ENCODE data around the gene LY6G6C. TPM values are rescaled to one million over a fixed set of nuclear protein-coding genes. Genes with fewer than 3 reads are reported as not detected.

Gene LY6G6C
- total and polyA plus RNA-seq, 2 of the 13 experiments (the other 11 are each of a cell fraction or from before 2014, with no cell fraction given): 0.15 TPM; not detected in 1

DNA sequence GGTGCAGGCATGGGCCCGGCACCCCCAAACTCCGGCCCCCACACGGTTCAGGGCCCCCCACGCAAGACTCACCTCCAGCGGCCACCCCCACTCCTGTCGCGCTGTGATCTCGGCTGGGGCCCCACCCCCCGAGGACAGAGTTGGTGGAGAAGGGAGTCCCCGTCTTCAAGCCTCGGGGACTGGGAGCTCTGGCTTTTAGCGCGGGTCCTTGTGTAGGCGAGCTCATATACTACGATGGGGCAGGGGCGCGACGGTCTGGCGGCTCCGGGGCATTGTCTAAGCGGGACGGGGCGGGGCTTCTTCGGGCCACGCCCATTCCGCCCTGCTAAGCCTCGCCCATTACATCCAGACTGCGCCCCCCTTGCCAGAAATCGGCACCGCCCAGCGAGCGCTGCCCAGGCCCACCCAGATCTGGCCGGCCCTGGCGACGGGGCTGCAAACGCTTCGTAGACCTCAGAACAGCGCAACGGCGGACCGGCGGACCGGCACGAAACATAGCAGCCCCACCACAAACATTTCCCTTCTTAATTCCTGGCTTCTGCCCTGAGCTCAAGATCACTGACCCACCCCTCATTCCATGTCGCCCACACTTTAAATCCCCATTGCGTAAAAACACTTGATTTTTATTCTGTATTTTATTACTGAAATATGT is 8.6 kb upstream of the LY6G6C start:
- peaks cover 24 to 42% of the 10 kb centered on the region in 2 experiments for H3K36me3 ChIP-seq (replicated peaks in 1 of 2; ENCODE audit: control insufficient read depth in 1 of 2, insufficient read depth in 2 of 2, low read length in 2 of 2)
- DNase-seq (ENCODE audit: low spot score): peak; percentile 36
- no peaks in the 10 kb centered on the region; a peak in 1 of 5 replicates for H3K27me3 ChIP-seq (ENCODE audit: control insufficient read depth in 1 of 2, insufficient read depth in 2 of 2, low read length in 2 of 2)
- H3K79me2 ChIP-seq (ENCODE audit: insufficient read depth, low read length): peaks cover 21% of the 10 kb centered on the region
- no peak overlapping the region for H2AFZ ChIP-seq (ENCODE audit: low read length)
- H3K9me3 ChIP-seq (ENCODE audit: low read length): no peaks in the 10 kb centered on the region
- peaks cover 57% of the 10 kb centered on the region for H3K4me1 ChIP-seq (ENCODE audit: insufficient read depth, low read length)
- intact Hi-C loops (cut with micrococcal nuclease; ENCODE audit: unreplicated experiment): loop anchor here (1.0 kb wide), 2 partner anchors 7 to 39 kb away; no protein-coding TSS in a partner anchor
- H4K20me1 ChIP-seq (ENCODE audit: insufficient read depth, low read length): peaks cover 33% of the 10 kb centered on the region; the same call in 1 of the 2 replicates
- no TSS peak for BruUV-seq (replicated peaks)
- in situ Hi-C loops (cut with HindIII; ENCODE audit: extremely low pct_ligation_motif_present, low pct_unique_long_range_greater_than_20kb): loop anchor here (5.0 kb wide), 1 partner anchor 37 kb away; no protein-coding TSS in a partner anchor
- H3K4me2 ChIP-seq (ENCODE audit: low read depth, low read length): peak overlapping the region; percentile 86
- H3K27ac ChIP-seq (ENCODE audit: extremely low read length, insufficient read depth, low read length): peak overlapping the region; percentile 72
- FAIRE-seq: no peak
- POLR2A ChIA-PET: interaction anchor here (0.6 to 11.3 kb wide), 31 partner anchors 9 to 222 kb away, joined by 3 to 279 read pairs (median 5); partner anchors contain the start of genes ABHD16A, BAG6, C6orf47 and CLIC1
- WGBS (ENCODE audit: low lambda C conversion rate): 72% methylated on average over 22 of the region's 46 CpGs
- peak overlapping the region; percentile 65 for H3K9ac ChIP-seq (ENCODE audit: insufficient read depth, low read depth, low read length)
- CTCF ChIA-PET (ENCODE audit: low intra/inter-chr PET ratio, low total read pairs): interaction anchor here (0.8 to 4.2 kb wide), 5 partner anchors 9 to 100 kb away, joined by 4 to 74 read pairs (median 4); partner anchors contain the start of gene MSH5
- ATAC-seq: peak; percentile 20
- peak overlapping the region; percentile 60 to 79 (median 72) for H3K4me3 ChIP-seq (replicated peaks in 1 of 3; ENCODE audit: insufficient read depth in 1 of 3, low read depth in 2 of 3, low read length in 3 of 3)
- TF ChIP-seq KDM2A (CRISPR knock-in tag; IDR thresholded peaks at IDR 0.05; ENCODE audit: borderline replicate concordance, low read depth) (peak; percentile 95), AGO2 (optimal IDR thresholded peaks at IDR 0.05; ENCODE audit: low read depth, low read length) (peak; percentile 100), NCOR1 (IDR thresholded peaks at IDR 0.05; ENCODE audit: borderline replicate concordance, low read length) (peak; percentile 79), ZNF12 (CRISPR knock-in tag; IDR thresholded peaks at IDR 0.05) (no peak), TCF7L2 (IDR thresholded peaks at IDR 0.05; ENCODE audit: low read depth, low read length) (no peak), POLR2AphosphoS5 (IDR thresholded peaks at IDR 0.05; ENCODE audit: low read depth, low read length) (peak; percentile 66), THAP11 (CRISPR knock-in tag; IDR thresholded peaks at IDR 0.05) (no peak), ZSCAN21 (CRISPR knock-in tag; IDR thresholded peaks at IDR 0.05; ENCODE audit: borderline replicate concordance) (no peak), TEAD2 (CRISPR knock-in tag; IDR thresholded peaks at IDR 0.05) (no peak), SMAD3 (CRISPR knock-in tag; IDR thresholded peaks at IDR 0.05) (no peak), MLLT10 (CRISPR knock-in tag; IDR thresholded peaks at IDR 0.05) (no peak), ZKSCAN1 (IDR thresholded peaks at IDR 0.05; ENCODE audit: low read length) (no peak), ZNF101 (CRISPR knock-in tag; IDR thresholded peaks at IDR 0.05; ENCODE audit: borderline replicate concordance, low read depth) (no peak), CENPX (CRISPR knock-in tag; IDR thresholded peaks at IDR 0.05) (no peak)
- TF ChIP-seq, protein P1, sequence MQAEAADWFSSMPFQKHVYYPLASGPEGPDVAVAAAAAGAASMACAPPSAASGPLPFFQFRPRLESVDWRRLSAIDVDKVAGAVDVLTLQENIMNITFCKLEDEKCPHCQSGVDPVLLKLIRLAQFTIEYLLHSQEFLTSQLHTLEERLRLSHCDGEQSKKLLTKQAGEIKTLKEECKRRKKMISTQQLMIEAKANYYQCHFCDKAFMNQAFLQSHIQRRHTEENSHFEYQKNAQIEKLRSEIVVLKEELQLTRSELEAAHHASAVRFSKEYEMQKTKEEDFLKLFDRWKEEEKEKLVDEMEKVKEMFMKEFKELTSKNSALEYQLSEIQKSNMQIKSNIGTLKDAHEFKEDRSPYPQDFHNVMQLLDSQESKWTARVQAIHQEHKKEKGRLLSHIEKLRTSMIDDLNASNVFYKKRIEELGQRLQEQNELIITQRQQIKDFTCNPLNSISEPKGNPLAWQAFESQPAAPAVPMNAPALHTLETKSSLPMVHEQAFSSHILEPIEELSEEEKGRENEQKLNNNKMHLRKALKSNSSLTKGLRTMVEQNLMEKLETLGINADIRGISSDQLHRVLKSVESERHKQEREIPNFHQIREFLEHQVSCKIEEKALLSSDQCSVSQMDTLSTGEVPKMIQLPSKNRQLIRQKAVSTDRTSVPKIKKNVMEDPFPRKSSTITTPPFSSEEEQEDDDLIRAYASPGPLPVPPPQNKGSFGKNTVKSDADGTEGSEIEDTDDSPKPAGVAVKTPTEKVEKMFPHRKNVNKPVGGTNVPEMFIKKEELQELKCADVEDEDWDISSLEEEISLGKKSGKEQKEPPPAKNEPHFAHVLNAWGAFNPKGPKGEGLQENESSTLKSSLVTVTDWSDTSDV (CRISPR knock-in tag; IDR thresholded peaks at IDR 0.05): no peak
- TF ChIP-seq, protein P2, sequence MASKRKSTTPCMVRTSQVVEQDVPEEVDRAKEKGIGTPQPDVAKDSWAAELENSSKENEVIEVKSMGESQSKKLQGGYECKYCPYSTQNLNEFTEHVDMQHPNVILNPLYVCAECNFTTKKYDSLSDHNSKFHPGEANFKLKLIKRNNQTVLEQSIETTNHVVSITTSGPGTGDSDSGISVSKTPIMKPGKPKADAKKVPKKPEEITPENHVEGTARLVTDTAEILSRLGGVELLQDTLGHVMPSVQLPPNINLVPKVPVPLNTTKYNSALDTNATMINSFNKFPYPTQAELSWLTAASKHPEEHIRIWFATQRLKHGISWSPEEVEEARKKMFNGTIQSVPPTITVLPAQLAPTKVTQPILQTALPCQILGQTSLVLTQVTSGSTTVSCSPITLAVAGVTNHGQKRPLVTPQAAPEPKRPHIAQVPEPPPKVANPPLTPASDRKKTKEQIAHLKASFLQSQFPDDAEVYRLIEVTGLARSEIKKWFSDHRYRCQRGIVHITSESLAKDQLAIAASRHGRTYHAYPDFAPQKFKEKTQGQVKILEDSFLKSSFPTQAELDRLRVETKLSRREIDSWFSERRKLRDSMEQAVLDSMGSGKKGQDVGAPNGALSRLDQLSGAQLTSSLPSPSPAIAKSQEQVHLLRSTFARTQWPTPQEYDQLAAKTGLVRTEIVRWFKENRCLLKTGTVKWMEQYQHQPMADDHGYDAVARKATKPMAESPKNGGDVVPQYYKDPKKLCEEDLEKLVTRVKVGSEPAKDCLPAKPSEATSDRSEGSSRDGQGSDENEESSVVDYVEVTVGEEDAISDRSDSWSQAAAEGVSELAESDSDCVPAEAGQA (IDR thresholded peaks at IDR 0.05; ENCODE audit: low read depth): no peak
- TF ChIP-seq, protein P2 (CRISPR knock-in tag; IDR thresholded peaks at IDR 0.05; ENCODE audit: borderline replicate concordance): no peak

Data from HepG2 (cell line).